ENCODE measurements around the gene IGFLR1. TPM values are rescaled to one million over a fixed set of nuclear protein-coding genes. Genes with fewer than 3 reads are reported as not detected.

Gene IGFLR1
- total and polyA plus RNA-seq, 8 donors = 3.6 to 36.8 (median 9.4) TPM

- no peak overlapping the region for H3K4me3 ChIP-seq
- intact Hi-C loops (cut with DNase I; ENCODE audit: low total_unique reads) = no loop called here
- no peak overlapping the region for H3K27ac ChIP-seq
- H3K4me1 ChIP-seq = peaks cover 0 to 20% (median 4%) of the 10 kb centered on the region in 4 donors
- WGBS, 5 donors = 88 to 96% (median 93%) methylated on average over 16 to 17 of the region's 17 CpGs
- no peak for DNase-seq
- H3K9me3 ChIP-seq = no peaks in the 10 kb centered on the region
- H3K36me3 ChIP-seq = peaks cover 17 to 80% (median 74%) of the 10 kb centered on the region in 4 donors
- H3K27me3 ChIP-seq = no peaks in the 10 kb centered on the region
- no peak for TF ChIP-seq CTCF (IDR thresholded peaks at IDR 0.05)
- no peak for TF ChIP-seq EP300 (IDR thresholded peaks at IDR 0.05)
- TF ChIP-seq POLR2AphosphoS5 (IDR thresholded peaks at IDR 0.05) = no peak
- TF ChIP-seq POLR2A (IDR thresholded peaks at IDR 0.05) = no peak
Observed at GRCh38 chr19:35764432-35765315, 22.4 kb upstream of the IGFLR1 start.

- Histone ChIP-seq H3K9me3 (no peaks in the 10 kb centered on the region), H3K36me3 (peaks cover 17 to 57% (median 49%) of the 10 kb centered on the region in 4 donors), H3K27me3 (peaks cover 0 to 11% (median 0%) of the 10 kb centered on the region in 3 donors), H3K4me3 (no peak overlapping the region), H3K4me1 (peaks cover 21 to 43% (median 35%) of the 10 kb centered on the region in 4 donors), H3K27ac (no peak overlapping the region)
- TF ChIP-seq POLR2A (IDR thresholded peaks at IDR 0.05) (no peak), EP300 (IDR thresholded peaks at IDR 0.05) (no peak), POLR2AphosphoS5 (IDR thresholded peaks at IDR 0.05) (no peak), CTCF (IDR thresholded peaks at IDR 0.05) (no peak)
- 81 to 87% (median 85%) methylated on average over 4 of the region's 4 CpGs for WGBS, 5 donors
- DNase-seq = no peak
- intact Hi-C loops (cut with DNase I; ENCODE audit: low total_unique reads) = no loop called here
Observed at GRCh38 chr19:35760711-35761349, 18.6 kb upstream of the IGFLR1 start.

DNA sequence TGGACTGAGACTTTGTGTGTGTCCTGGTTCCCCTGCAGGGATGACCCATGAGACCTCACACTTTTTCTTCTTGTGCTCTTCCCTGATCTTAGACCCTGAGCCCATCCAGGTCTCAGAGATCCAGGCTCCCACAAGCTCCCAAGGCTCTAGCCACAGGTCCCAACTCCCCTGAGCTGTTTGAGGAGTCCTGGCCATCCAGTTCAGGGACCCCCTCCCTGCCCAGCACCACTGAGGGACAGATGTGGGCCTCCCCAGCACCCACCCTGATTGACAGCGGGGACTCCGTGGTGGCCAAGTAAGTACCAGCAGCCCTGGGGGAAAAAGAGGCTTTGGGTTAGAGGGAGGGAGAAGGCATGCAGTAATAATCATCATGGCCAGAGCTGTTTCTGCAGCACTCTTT, 17.4 kb upstream of the IGFLR1 start:
- H3K4me1 ChIP-seq = peaks cover 32 to 55% (median 44%) of the 10 kb centered on the region in 4 donors
- H3K27me3 ChIP-seq = peaks cover 0 to 16% (median 0%) of the 10 kb centered on the region in 3 donors
- intact Hi-C loops (cut with DNase I; ENCODE audit: low total_unique reads) = no loop called here
- no peak overlapping the region for H3K4me3 ChIP-seq
- 81 to 100% (median 94%) methylated on average over 1 to 2 of the region's 2 CpGs for WGBS, 5 donors
- peaks cover 7 to 46% (median 38%) of the 10 kb centered on the region in 4 donors for H3K36me3 ChIP-seq
- peak overlapping the region in 1 of 5 donors; percentile 99 for H3K27ac ChIP-seq
- H3K9me3 ChIP-seq = no peaks in the 10 kb centered on the region
- DNase-seq = no peak
- no peak for TF ChIP-seq POLR2AphosphoS5 (IDR thresholded peaks at IDR 0.05)

DNA sequence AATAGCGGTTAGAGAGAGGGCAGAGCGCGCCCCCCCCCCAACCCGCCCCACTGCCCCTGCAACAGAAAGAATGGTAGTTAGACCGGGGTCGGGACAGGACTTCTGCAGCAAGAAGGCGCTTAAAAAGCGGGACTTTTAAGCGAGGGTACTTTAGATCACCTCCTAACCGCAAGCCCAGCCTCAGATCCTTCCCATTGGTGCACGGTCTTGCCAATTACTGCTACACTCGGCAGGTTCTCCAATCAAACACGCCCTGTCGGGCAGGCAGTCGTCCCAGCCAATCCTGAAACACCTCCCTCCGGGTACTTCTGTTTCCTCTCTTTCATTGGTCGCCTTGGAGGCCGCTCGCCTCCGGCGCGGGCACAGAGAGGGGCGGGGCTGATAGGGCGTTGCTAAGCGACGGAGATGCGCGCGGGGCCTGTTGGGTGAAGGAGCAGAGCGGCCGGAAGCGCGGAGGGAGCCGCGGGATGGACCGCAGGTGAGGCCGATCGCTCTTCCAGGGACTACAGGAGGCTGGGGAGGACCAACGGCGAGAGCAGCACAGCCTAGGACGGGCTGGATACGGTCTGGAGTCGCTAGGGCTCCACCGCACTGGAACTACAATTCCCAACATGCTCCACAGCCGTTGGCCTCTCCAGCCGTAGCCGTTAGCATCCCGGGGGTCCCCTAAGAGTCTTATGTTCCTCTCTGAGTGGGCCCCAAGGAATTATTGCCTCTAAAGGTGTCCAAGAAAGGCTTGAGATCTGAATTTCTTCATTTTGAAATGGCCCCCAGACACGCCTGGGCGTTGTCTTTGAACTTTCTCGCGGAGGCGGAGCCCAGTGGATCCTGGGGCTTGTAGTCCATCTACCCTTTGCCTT, 15.7 kb upstream of the IGFLR1 start, which contains the start of gene PROSER3:
Gene PROSER3 (plus strand): TSS at position 428 of the 860 bp plus-strand sequence. CDS start 40 bp downstream, at position 468.
- TF ChIP-seq POLR2AphosphoS5 (IDR thresholded peaks at IDR 0.05) = peak; percentile 77 to 88 (median 87)
- TF ChIP-seq POLR2A (IDR thresholded peaks at IDR 0.05) = no peak
- peak in 1 of 7 experiments; percentile 7 for TF ChIP-seq CTCF (IDR thresholded peaks at IDR 0.05)
- no peak for TF ChIP-seq EP300 (IDR thresholded peaks at IDR 0.05)
- Histone ChIP-seq H3K9me3 (no peaks in the 10 kb centered on the region), H3K36me3 (peaks cover 13 to 47% (median 37%) of the 10 kb centered on the region in 4 donors), H3K27me3 (peaks cover 0 to 16% (median 0%) of the 10 kb centered on the region in 3 donors), H3K4me1 (peaks cover 40 to 62% (median 49%) of the 10 kb centered on the region in 4 donors), H3K4me3 (peak within 1 kb of the TSS; percentile 74 to 90 (median 86)), H3K27ac (peak within 1 kb of the TSS; percentile 81 to 99 (median 98))
- WGBS, 5 donors = 0 to 1% (median 0%) methylated on average over 47 to 53 of the region's 53 CpGs
- peak; percentile 98 to 99 for DNase-seq
- intact Hi-C loops (cut with DNase I; ENCODE audit: low total_unique reads) = no loop called here
